AG09309 (cell line): ENCODE results near the gene IL10.
"Not testable (repeated sequence)": the region's sequence is repeated elsewhere in the genome, so short reads cannot be mapped to it uniquely, and the experiment has no call there.

Experiments used
- DNase-seq: peaks from one replicate; pipeline ENCODE4 v3.0.0-alpha.2; 2010; ENCODE audit warnings: low read depth
- H3K4me3 ChIP-seq: 2 replicates; pipeline ENCODE4 v1.5.1; 2011; ENCODE audit warnings: mild to moderate bottlenecking, low read depth, low read length, moderate library complexity; ENCODE audit not compliant: control insufficient read depth
- TF ChIP-seq, protein P1 (sequence below): IDR thresholded peaks from 2 replicates; pipeline ENCODE4 v1.5.1; 2011; ENCODE audit warnings: mild to moderate bottlenecking, low read depth, low read length, inconsistent platforms; ENCODE audit not compliant: insufficient read depth, control insufficient read depth; ENCODE audit errors: missing control alignments

IL10 gene

DNA sequence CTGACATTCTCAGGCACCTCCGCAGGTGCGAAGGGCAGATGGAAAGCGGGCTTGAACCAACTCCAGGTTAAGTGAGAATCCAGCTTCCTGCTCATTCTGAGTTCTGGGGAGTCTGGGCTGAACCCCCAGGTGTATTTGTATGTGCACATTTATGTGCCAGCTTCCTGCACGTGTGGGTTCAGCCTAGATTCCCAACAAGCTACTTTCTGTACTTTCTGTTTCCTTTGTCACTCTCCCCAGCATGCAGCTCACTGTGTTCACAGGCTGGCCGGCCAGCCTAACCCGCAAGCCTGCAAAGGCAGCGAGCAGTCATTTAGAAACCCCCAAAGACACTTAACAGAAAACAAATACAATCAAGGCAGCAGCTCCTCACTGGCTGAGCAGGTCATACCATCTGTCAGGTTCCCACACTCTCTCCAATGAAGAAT is 3.0 kb downstream of the IL10 start:
- no peak for DNase-seq
- TF ChIP-seq, protein P1, sequence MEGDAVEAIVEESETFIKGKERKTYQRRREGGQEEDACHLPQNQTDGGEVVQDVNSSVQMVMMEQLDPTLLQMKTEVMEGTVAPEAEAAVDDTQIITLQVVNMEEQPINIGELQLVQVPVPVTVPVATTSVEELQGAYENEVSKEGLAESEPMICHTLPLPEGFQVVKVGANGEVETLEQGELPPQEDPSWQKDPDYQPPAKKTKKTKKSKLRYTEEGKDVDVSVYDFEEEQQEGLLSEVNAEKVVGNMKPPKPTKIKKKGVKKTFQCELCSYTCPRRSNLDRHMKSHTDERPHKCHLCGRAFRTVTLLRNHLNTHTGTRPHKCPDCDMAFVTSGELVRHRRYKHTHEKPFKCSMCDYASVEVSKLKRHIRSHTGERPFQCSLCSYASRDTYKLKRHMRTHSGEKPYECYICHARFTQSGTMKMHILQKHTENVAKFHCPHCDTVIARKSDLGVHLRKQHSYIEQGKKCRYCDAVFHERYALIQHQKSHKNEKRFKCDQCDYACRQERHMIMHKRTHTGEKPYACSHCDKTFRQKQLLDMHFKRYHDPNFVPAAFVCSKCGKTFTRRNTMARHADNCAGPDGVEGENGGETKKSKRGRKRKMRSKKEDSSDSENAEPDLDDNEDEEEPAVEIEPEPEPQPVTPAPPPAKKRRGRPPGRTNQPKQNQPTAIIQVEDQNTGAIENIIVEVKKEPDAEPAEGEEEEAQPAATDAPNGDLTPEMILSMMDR: no peak
- H3K4me3 ChIP-seq: no peak overlapping the region

DNA sequence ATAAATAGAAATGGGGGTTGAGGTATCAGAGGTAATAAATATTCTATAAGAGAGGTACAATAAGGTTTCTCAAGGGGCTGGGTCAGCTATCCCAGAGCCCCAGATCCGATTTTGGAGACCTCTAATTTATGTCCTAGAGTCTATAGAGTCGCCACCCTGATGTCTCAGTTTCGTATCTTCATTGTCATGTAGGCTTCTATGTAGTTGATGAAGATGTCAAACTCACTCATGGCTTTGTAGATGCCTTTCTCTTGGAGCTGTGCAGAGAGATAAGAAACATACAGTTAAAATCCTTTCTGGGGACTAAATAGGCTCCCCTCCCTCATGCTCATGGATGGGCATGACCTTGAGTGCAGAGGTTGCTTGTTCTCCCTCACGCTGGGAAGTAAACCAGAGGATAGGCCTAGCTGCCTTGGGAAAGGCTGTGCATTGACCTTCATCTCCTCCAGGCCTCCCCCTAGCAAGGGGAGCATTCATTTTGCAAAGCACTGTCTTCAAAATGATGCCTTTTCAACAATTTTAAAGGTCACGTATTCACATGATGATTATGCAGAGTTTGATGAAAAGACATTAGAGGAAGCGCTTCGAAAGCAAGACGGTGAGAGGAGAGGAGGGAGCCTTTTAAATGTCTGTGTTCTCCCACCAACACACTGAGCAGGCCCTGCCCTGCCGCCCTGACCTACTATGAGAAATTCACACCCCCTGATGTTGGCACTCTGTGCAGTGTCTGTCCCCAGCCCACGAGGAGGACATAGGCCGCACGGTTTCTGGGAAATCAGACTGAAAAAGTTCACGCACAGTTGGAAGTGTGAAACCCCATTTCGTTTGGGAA is 3.6 kb downstream of the IL10 start:
- TF ChIP-seq, protein P1: no peak
- DNase-seq: no peak
- H3K4me3 ChIP-seq: no peak overlapping the region

DNA sequence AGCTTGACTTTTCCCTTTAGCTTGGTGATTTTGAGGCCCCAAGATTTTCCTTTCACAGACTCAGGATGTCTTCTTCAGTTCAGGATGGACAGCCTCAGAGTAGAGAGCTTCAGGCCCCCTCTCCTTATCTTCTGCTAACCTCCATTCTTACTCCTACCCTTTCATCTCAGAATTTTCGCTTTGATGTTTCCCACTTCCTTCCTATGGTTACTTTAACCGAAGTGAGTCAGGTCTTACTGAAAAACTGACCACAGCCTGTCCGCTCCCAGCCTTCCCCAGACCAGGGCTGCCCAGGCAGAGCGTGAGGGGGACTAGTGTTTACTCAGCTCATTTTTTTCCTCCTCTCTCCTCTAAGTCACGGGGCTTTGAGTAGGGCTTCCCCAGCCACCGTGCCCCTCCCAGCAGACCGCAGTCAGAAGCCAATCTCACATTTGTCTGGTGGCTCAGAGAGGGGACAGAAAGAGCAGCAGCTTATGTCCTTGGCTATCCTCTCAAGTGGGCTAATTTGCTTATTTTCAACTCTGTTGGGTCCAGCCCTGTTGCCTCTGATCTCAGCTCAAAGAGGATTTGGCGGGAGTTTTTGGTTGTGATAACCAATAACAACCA is 5.9 kb downstream of the IL10 start:
- DNase-seq: peak; percentile 54
- TF ChIP-seq, protein P1: no peak
- H3K4me3 ChIP-seq: no peak overlapping the region

DNA sequence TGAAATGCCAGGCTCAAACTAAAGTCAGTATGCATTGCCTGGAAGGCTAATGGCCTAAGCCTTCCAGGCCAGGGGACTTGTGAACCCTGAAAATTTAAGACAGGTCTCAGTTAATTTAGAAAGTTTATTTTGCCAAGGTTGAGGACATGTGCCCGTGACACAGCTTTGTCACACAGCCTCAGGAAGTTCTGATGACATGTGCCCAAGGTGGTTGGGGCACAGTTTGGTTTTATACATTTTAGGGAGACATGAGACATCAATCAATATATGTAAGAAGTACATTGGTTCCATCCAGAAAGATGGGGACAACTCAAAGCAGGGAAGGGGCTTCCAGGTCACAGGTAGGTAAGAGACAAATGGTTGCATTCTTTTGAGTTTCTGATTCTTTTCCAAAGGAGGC is 6.5 kb downstream of the IL10 start:
- not testable (repeated sequence) for H3K4me3 ChIP-seq, DNase-seq

DNA sequence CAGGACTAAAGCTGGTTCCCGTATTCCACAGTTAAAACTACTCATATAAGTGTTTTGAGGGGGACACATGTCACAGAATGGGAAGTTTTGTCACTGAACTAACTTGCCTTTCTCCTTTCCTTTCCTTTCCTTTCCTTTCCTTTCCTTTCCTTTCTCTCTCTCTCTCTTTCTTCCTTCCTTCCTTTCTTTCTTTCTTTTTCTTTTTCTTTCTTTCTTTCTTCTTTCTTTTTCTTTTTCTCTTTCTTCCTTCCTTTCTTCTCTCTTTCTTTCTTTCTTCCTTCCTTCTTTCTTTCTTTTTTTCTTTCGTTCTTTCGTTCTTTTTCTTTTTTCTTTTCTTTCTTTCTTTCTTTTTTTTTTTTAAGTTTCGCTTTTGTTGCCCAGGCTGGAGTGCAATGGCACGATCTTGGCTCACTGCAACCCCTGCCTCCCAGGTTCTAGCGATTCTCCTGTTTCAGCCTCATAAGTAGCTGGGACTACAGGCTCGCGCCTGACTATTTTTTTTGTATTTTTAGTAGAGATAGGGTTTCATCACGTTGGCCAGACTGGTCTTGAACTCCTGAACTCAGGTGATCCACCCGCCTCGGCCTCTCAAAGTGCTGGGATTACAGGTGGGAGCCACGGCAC is 9.4 kb downstream of the IL10 start:
- H3K4me3 ChIP-seq, DNase-seq: not testable (repeated sequence)

DNA sequence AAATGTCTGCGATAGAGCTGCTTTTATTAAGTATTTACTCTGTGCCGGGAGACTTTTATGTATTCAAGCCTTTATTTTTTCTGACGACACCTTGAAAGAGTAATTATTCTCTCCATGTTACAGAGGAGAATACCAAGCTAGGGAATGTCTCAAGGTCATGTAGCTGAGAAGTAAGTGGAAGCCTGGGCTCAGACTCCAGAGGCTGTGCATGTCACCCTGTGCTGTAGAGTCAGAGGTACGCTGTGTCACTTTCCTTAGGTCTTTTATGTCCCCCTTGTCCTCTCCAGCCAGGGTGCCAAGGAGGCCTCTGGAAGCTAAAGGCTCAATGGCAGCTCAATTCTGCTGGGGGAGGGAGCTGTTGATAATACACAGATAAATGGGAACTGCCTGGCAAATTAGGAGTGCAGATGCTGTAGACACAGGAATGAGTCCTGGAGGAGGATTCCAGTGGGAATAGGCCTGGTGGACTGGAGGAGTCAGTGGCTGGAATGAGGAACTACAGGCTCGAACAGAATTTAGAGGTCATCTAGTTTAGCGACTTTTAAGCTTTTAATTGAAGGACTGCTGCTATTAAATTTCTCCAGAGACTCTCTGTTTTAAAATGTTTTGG is 11.0 kb downstream of the IL10 start:
- TF ChIP-seq, protein P1: peak; percentile 30
- no peak for DNase-seq
- no peak overlapping the region for H3K4me3 ChIP-seq

DNA sequence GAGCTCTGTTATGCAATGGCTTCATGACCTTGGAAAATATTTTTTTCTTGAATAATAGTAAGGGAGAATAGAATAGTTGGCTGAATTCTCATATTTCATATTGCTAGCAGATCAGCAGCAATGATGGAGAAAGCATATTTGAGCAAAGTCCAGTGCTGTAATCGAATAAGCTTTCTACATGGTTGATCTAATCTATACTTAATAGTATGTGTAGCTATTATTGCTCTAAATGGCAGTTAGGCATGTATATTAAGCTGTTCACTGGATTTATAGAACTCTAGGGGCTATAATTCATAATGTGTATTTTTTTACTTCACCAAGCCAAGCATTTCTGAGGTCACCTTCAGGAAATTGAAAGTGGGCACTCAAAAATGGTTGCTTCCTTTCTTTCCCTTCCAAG is 11.7 kb downstream of the IL10 start:
- no peak for DNase-seq
- H3K4me3 ChIP-seq: no peak overlapping the region
- TF ChIP-seq, protein P1: no peak
